Rectal smooth muscle tissue (tissue), 1 donor: ENCODE results near the gene EFNA5.
A peak's percentile ranks its signal among the peaks of the same experiment; 100 is the strongest.

Experiments
- H3K27ac ChIP-seq: one replicate; pipeline ENCODE4 v1.7.0; 2013; ENCODE audit warnings: low read depth, low read length, inconsistent platforms
- H3K27me3 ChIP-seq: one replicate; pipeline ENCODE4 v1.7.0; 2013; ENCODE audit warnings: low read length; ENCODE audit not compliant: control insufficient read depth, insufficient read depth
- H3K36me3 ChIP-seq: one replicate; pipeline ENCODE4 v1.7.0; 2013; ENCODE audit warnings: low read length; ENCODE audit not compliant: control insufficient read depth, insufficient read depth
- H3K4me1 ChIP-seq: one replicate; pipeline ENCODE4 v1.7.0; 2013; ENCODE audit warnings: low read length; ENCODE audit not compliant: control insufficient read depth, insufficient read depth
- H3K4me3 ChIP-seq: one replicate; pipeline ENCODE4 v1.7.0; 2013; ENCODE audit warnings: low read length
- H3K9ac ChIP-seq: one replicate; pipeline ENCODE4 v1.7.0; 2013; ENCODE audit warnings: low read length

The EFNA5 gene

DNA sequence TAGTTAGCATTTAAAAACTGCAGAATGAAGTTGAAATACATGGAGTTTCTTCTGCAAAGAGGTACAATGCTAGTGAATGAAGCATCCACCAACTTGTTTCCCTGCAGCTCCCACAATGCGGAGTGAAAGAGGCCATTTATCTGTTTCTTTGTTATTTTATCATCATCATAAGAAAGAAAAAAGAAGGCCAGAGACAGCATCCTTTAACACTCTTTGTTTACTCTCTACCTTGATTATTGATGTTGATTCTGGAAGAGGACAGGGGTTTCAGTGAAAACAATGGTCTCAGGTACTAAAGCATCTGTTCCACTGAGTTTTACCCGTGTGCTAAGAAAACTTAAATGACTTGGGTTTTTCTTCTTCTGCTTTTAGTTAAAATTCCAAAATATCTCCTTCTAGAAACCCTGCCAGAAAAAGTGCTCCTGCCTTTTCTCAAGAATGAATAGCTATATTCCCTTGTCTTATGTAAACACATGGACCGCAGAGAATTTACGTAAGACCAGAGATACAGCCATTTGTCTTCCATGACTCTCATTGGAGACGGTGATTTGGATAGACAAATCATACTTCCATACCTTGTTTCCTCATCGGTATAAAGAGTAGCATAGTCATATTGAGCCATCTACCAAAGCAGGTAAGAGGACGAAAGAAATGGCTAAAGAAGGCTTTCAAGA lies 81.1 kb downstream of the EFNA5 start:
- Histone ChIP-seq H3K27me3 (no peaks in the 10 kb centered on the region), H3K36me3 (no peaks in the 10 kb centered on the region), H3K27ac (no peak overlapping the region), H3K4me3 (no peak overlapping the region), H3K4me1 (no peaks in the 10 kb centered on the region), H3K9ac (no peak overlapping the region)

DNA sequence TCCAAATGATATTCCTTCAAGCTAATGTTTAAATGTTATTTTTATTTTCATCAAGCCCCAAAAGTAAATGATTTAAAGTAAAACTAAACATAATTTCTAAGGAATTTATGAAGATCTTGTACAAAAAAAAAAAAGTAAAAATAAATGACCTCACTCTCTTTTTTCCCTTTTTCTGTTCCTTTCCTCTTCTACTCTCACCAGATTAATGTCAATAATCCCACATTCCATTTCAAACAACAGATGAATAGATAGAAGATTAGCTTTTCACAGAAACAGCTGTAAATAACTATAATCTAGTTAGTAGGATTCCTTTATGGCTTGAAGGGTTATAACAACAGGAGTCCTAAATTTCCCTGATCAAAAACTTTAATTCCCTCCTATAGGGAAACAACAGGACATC lies 88.1 kb downstream of the EFNA5 start:
- peaks cover 5% of the 10 kb centered on the region for H3K4me1 ChIP-seq
- H3K4me3 ChIP-seq: no peak overlapping the region
- H3K27ac ChIP-seq: no peak overlapping the region
- H3K36me3 ChIP-seq: no peaks in the 10 kb centered on the region
- H3K27me3 ChIP-seq: no peaks in the 10 kb centered on the region
- H3K9ac ChIP-seq: no peak overlapping the region

DNA sequence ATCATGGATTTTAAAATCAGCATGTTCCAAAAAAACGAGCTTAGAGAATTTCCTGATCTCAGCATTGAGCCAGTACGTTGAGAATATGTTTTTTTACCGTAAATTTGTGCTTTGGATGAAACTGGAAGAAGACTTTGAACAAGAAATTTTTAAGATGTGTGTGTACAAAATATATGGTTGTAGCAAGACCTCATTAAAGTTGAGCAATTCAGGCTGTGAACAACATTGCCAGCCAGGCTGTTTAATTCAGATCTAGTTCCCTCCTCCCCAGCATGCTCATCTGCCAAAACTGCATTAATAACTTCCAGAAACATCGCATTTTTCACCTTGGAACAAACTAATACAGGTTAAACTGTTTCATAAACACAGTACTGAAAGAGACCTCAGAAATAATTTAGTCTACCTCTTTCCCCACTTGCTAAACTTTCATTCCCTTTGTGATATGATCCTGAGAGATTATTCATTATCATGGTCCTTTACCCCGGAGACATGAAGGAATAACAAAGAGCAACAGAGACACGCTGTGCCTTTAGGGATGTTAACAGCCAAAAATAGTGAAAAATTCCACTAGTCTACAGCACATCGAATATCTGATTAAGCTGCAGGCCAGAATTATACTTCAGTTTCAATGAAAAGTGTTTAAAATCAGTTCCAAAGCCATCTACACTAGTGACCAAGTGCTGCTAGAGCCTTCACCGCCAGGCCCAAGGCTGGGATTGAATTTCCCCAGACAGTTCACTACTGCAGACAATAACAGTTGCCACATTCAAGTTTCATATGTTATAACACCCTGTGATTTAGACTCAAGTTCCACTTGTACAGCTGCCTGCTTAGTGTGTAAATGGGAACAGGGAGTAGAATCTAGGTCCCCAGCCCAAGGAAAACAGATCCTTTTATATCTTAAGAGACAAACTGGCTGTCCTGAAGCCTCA lies 89.6 kb downstream of the EFNA5 start:
- peaks cover 5% of the 10 kb centered on the region for H3K4me1 ChIP-seq
- no peaks in the 10 kb centered on the region for H3K36me3 ChIP-seq
- no peaks in the 10 kb centered on the region for H3K27me3 ChIP-seq
- H3K27ac ChIP-seq: no peak overlapping the region
- no peak overlapping the region for H3K4me3 ChIP-seq
- H3K9ac ChIP-seq: no peak overlapping the region

DNA sequence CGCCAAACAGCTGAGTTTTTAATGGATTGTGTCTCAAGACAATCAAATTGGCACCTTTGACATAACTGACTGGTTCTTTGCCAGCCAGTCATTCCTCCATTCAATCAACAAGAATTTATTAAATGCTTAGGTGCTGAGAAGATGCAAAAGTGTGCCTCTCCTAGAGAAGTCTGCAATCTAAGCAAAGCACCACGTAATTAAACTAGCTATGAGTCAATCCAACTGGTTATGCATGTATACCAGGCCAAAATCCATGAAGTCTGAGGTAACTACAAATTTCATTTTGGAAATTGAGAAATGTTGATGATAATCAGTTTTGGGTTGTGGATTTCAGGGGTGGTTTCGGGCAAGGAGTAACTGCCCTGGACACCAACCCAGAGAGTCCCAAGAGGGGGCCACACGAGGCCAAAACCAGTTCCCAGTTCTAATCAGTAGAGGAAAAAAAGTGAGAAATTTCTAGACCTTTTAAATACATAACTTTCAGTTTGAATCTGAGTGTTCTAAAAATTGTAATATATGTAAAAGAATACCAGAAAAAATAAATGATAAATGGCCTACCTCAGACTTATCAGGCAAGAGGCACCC lies 92.6 kb downstream of the EFNA5 start:
- H3K27ac ChIP-seq: no peak overlapping the region
- no peaks in the 10 kb centered on the region for H3K27me3 ChIP-seq
- no peak overlapping the region for H3K9ac ChIP-seq
- no peaks in the 10 kb centered on the region for H3K36me3 ChIP-seq
- H3K4me3 ChIP-seq: no peak overlapping the region
- H3K4me1 ChIP-seq: peaks cover 5% of the 10 kb centered on the region

DNA sequence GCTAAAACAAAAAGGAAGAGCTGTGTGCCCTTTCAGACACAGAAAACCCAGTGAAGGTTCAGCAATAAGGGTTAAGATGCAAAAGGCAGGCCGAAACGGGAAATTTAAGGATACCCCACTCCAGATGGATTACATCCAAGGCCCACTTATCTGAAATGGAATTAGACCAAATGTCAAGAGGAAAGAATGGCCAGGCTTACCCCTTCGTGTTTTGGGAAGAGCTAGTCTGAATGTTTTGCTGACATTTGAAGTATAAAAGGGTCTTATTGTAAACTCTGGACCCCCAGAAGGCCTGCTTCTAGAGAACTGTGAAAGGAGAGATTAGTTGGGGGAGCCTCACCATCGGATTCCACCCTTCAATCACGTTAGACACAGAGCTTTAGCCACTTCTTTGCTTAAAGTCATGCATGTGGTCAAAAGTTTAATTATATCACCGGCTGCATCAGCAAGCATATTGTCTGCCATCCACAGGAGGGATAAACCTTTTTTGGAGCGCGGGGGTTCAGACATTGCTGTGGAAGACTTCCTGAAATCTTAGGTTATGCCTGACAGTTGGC lies 93.3 kb downstream of the EFNA5 start:
- no peak overlapping the region for H3K9ac ChIP-seq
- no peaks in the 10 kb centered on the region for H3K36me3 ChIP-seq
- H3K27me3 ChIP-seq: no peaks in the 10 kb centered on the region
- H3K4me3 ChIP-seq: no peak overlapping the region
- peaks cover 5% of the 10 kb centered on the region for H3K4me1 ChIP-seq
- no peak overlapping the region for H3K27ac ChIP-seq

DNA sequence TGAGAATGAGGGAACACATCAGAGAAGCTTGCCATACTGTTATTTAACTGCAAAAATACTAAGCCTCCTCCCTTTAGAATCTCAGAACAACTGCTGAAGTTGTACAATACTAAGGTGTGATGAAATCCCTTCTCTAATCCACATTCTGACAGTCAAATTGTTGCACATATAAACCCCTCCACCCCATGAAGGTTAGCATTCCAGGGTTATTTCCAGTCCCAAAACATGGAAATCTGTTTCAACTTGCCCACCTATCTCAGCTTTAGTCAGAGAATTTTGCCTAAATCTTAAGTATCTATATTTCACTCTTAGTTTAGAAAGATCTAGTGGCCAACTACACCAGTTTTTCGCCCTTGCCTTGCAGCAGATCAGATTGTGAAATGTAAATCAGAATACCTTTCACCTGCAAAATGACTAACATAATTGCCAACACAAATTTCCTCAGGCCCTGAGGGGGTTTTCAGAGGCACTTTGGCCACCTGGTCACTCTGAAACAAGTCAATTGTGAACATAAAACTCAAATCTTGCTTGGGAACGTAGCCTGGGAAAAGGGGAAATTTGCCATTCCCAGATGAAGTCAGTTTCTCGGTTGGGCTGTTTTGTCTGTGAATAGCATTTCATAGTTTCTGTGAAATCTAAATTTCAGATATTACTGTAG lies 93.9 kb downstream of the EFNA5 start:
- no peak overlapping the region for H3K27ac ChIP-seq
- peaks cover 5% of the 10 kb centered on the region for H3K4me1 ChIP-seq
- H3K9ac ChIP-seq: no peak overlapping the region
- H3K27me3 ChIP-seq: no peaks in the 10 kb centered on the region
- no peaks in the 10 kb centered on the region for H3K36me3 ChIP-seq
- H3K4me3 ChIP-seq: no peak overlapping the region

DNA sequence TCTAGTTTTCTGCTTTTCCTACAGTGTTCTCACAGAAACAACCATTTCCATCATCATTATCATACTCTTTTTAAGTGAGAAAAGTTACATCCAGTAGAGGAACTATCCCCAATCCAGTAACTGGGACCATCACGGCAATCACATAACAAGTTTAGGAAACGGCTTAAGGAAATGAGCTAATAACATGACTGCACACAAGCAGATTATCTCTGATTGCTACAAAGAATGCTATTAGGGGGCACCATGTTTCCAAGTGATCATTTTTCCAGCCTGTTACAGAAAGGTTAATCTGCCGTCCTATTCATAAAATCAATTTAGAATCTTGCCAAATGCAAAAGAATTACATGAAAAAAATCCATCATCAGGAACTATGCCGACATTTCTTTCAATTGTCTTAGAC lies 94.6 kb downstream of the EFNA5 start:
- H3K4me1 ChIP-seq: peaks cover under 1% of the 10 kb centered on the region
- H3K9ac ChIP-seq: no peak overlapping the region
- no peaks in the 10 kb centered on the region for H3K27me3 ChIP-seq
- no peak overlapping the region for H3K4me3 ChIP-seq
- H3K27ac ChIP-seq: no peak overlapping the region
- no peaks in the 10 kb centered on the region for H3K36me3 ChIP-seq

DNA sequence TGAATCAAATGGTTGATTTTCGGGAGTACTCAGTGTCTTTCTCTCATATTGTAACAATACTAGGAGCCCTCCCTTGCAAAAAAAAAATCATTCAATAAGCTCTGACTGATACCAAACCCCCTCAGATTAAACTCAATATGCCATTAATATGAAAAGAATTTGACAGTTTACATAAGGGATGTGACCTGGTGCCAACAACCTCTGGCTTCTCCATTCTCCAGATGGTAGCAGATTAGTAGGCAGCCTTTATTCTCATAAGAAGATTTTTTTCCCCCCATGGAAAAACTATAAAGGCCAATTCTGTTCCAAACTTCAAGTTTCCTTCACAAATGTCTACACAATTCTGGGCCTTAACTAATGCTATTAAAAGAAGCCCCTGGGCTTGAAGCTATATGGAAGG lies 96.5 kb downstream of the EFNA5 start:
- Histone ChIP-seq H3K9ac (no peak overlapping the region), H3K4me3 (no peak overlapping the region), H3K27ac (no peak overlapping the region), H3K36me3 (no peaks in the 10 kb centered on the region), H3K27me3 (no peaks in the 10 kb centered on the region), H3K4me1 (no peaks in the 10 kb centered on the region)

DNA sequence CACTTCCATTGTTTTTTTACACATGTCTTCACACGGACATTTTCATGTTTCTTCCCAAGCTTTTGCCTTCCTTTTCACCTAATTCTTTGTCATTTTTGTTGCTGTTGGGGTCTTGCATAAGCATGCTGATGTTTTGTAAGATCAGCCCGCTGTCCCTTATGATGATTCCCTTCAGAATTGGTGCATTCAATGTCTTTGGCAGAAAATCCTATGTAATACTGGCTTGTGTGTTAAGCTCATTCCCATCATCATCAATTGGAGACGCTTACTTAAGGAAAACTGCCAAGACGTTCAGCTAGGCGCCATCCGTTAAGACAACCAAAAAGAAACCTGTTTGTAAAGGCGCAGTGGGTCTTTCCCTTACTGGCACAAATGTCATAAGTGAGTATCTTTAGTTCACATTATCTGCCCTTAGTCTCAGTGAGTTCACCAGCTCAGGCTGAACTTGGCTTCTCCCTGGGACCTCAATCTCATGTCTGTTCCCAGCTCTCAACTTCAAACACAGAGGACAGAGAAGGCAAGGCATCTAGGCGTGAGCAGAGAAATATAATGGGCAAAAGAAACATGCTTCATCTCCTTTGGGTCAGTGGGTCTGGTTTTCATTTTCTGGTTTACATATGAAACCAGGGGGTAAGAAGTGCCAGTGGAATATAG lies 97.9 kb downstream of the EFNA5 start:
- no peaks in the 10 kb centered on the region for H3K27me3 ChIP-seq
- H3K36me3 ChIP-seq: no peaks in the 10 kb centered on the region
- H3K27ac ChIP-seq: no peak overlapping the region
- no peak overlapping the region for H3K9ac ChIP-seq
- H3K4me3 ChIP-seq: no peak overlapping the region
- H3K4me1 ChIP-seq: no peaks in the 10 kb centered on the region

DNA sequence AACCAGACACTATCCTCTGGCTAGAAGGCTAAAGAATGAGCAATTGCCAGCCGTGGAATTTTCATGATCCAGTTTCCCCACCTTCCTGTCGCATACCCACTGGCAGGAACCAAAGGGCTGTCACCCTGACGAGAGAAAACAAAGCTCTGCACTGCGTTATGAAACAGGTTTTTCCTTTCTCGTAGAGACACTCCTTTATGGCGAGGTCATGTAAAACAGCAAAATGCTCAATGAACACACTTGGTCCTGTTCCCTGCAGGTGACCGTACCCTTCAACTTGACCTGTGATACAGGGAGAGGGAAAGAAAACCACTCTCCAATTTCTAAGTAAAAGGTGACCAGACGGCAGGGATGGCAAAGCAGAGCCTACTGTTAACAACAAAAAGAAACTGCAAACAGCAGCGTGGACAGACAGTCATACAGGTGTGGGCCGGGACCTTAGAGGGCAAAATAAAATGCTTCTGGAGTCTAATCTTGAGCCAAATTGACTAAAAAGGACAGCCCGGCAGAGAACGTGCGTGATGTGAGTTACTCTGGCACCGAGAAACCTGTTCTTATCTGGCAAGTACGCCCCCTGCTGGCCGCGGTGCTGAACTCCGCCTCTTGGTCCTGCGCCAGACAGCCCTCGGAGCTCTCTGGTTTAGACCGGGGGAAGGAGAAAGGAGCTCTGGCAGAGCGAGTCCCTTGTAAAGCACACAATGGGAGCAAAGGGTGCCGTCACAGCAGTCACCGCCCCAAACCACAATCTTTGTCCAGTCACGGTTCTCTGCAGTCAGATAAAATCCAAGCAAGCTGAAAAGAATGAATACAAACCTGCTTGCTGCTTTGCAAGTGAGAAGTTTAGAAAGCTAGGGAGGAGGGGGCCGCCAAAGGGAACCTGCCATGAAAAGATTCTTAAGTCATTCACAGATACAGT lies 98.9 kb downstream of the EFNA5 start:
- peak overlapping the region; percentile 38 for H3K9ac ChIP-seq

More for the DNA sequence above, 98.9 kb downstream of the EFNA5 start:
- H3K36me3 ChIP-seq: no peaks in the 10 kb centered on the region
- peak overlapping the region; percentile 54 for H3K27ac ChIP-seq
- H3K27me3 ChIP-seq: no peaks in the 10 kb centered on the region
- peak overlapping the region; percentile 84 for H3K4me3 ChIP-seq
- H3K4me1 ChIP-seq: no peaks in the 10 kb centered on the region
